Measurements from ENCODE around the gene ECE2.

Gene ECE2

GRCh38 chr3:184296616-184297015 lies 20.8 kb downstream of the ECE2 start:
- no peak overlapping the region for H4K8ac ChIP-seq (ENCODE audit: low read length)
- no peak overlapping the region for H2AK5ac ChIP-seq (ENCODE audit: low read length, severe bottlenecking)
- no peak overlapping the region for H3K4ac ChIP-seq (ENCODE audit: low read depth in 1 of 2, low read length in 2 of 2)
- no peak overlapping the region for H3K27ac ChIP-seq (ENCODE audit: low read length, poor library complexity, severe bottlenecking)
- H3K9ac ChIP-seq (ENCODE audit: low read length): no peak overlapping the region
- no peak overlapping the region for H3K4me2 ChIP-seq (ENCODE audit: low read length, poor library complexity, severe bottlenecking)
- H2BK12ac ChIP-seq (ENCODE audit: low read length in 2 of 2): no peak overlapping the region
- H2AFZ ChIP-seq (ENCODE audit: low read depth, low read length): no peak overlapping the region
- 91% methylated on average over 6 of the region's 7 CpGs for WGBS
- no peak overlapping the region for H3K23ac ChIP-seq (ENCODE audit: low read length in 2 of 2)
- H3K18ac ChIP-seq (ENCODE audit: low read depth in 1 of 2, low read length in 2 of 2): no peak overlapping the region
- H3K9me3 ChIP-seq (ENCODE audit: control insufficient read depth, low read length): no peaks in the 10 kb centered on the region
- peaks cover 8 to 12% of the 10 kb centered on the region in 2 experiments for H3K27me3 ChIP-seq (ENCODE audit: control insufficient read depth in 1 of 2, insufficient read depth in 1 of 2, low read length in 2 of 2)
- no peak overlapping the region for H2BK5ac ChIP-seq (ENCODE audit: low read depth, low read length, poor library complexity, severe bottlenecking)
- no peaks in the 10 kb centered on the region for H3K79me1 ChIP-seq (replicated peaks; ENCODE audit: low read length, poor library complexity, severe bottlenecking)
- peaks cover 4 to 15% of the 10 kb centered on the region in 2 experiments for H3K36me3 ChIP-seq (ENCODE audit: control insufficient read depth in 1 of 2, insufficient read depth in 2 of 2, low read depth in 1 of 2, low read length in 2 of 2)
- H3K4me3 ChIP-seq (ENCODE audit: insufficient read depth in 1 of 2, low read depth in 1 of 2, low read length in 2 of 2): no peak overlapping the region
- H4K91ac ChIP-seq (ENCODE audit: low read length): no peak overlapping the region
- no peak overlapping the region for H2BK15ac ChIP-seq (ENCODE audit: low read depth, poor library complexity, severe bottlenecking)
- peaks cover 2% of the 10 kb centered on the region for H3K4me1 ChIP-seq (ENCODE audit: control insufficient read depth, insufficient read depth, low read depth, low read length)
- no peak overlapping the region for H3K14ac ChIP-seq (ENCODE audit: low read length in 2 of 2)
- no peak for DNase-seq
- H2BK120ac ChIP-seq (ENCODE audit: low read depth, low read length): no peak overlapping the region

- peak within 1 kb of the TSS; percentile 2 to 87 for H3K4ac ChIP-seq (ENCODE audit: low read depth in 1 of 2, low read length in 2 of 2)
- H3K36me3 ChIP-seq (ENCODE audit: control insufficient read depth in 1 of 2, insufficient read depth in 2 of 2, low read depth in 1 of 2, low read length in 2 of 2): peaks cover 25 to 38% of the 10 kb centered on the region in 2 experiments
- peak within 1 kb of the TSS; percentile 82 to 83 for H3K18ac ChIP-seq (ENCODE audit: low read depth in 1 of 2, low read length in 2 of 2)
- H3K79me1 ChIP-seq (replicated peaks; ENCODE audit: low read length, poor library complexity, severe bottlenecking): peaks cover 3% of the 10 kb centered on the region
- H2BK5ac ChIP-seq (ENCODE audit: low read depth, low read length, poor library complexity, severe bottlenecking): peak within 1 kb of the TSS; percentile 39
- no peak within 1 kb of the TSS for H2BK120ac ChIP-seq (ENCODE audit: low read depth, low read length)
- peaks cover 0 to 3% of the 10 kb centered on the region in 2 experiments for H3K27me3 ChIP-seq (ENCODE audit: control insufficient read depth in 1 of 2, insufficient read depth in 1 of 2, low read length in 2 of 2)
- H3K9ac ChIP-seq (ENCODE audit: low read length): peak within 1 kb of the TSS; percentile 97
- peak within 1 kb of the TSS; percentile 86 for H4K8ac ChIP-seq (ENCODE audit: low read length)
- H3K14ac ChIP-seq (ENCODE audit: low read length in 2 of 2): peak within 1 kb of the TSS in 1 of 2 experiments; percentile 82
- peak within 1 kb of the TSS in 1 of 2 experiments; percentile 15 for H2BK12ac ChIP-seq (ENCODE audit: low read length in 2 of 2)
- H3K4me2 ChIP-seq (ENCODE audit: low read length, poor library complexity, severe bottlenecking): peak within 1 kb of the TSS; percentile 76
- under 1% methylated on average over 60 of the region's 78 CpGs for WGBS
- peak; percentile 96 for DNase-seq
- H3K23ac ChIP-seq (ENCODE audit: low read length in 2 of 2): peak within 1 kb of the TSS in 1 of 2 experiments; percentile 47
- peak within 1 kb of the TSS; percentile 73 for H2BK15ac ChIP-seq (ENCODE audit: low read depth, poor library complexity, severe bottlenecking)
- peak within 1 kb of the TSS; percentile 91 to 96 for H3K4me3 ChIP-seq (ENCODE audit: insufficient read depth in 1 of 2, low read depth in 1 of 2, low read length in 2 of 2)
- peak within 1 kb of the TSS; percentile 76 for H2AFZ ChIP-seq (ENCODE audit: low read depth, low read length)
- H3K9me3 ChIP-seq (ENCODE audit: control insufficient read depth, low read length): no peaks in the 10 kb centered on the region
- peak within 1 kb of the TSS; percentile 26 for H2AK5ac ChIP-seq (ENCODE audit: low read length, severe bottlenecking)
- peaks cover 3% of the 10 kb centered on the region for H3K4me1 ChIP-seq (ENCODE audit: control insufficient read depth, insufficient read depth, low read depth, low read length)
- H3K27ac ChIP-seq (ENCODE audit: low read length, poor library complexity, severe bottlenecking): peak within 1 kb of the TSS; percentile 75
- peak within 1 kb of the TSS; percentile 76 for H4K91ac ChIP-seq (ENCODE audit: low read length)
These were observed 23.1 kb downstream of the ECE2 start, which contains the start of gene PSMD2 for GRCh38 chr3:184298759-184299487. PSMD2 (plus strand) TSS chr3:184299241; CDS start chr3:184299267, 26 bp downstream.

- peaks cover 3% of the 10 kb centered on the region for H3K79me1 ChIP-seq (replicated peaks; ENCODE audit: low read length, poor library complexity, severe bottlenecking)
- no peak overlapping the region for H2BK120ac ChIP-seq (ENCODE audit: low read depth, low read length)
- H3K9ac ChIP-seq (ENCODE audit: low read length): peak overlapping the region; percentile 97
- H2BK12ac ChIP-seq (ENCODE audit: low read length in 2 of 2): peak overlapping the region in 1 of 2 experiments; percentile 15
- peak overlapping the region in 1 of 2 experiments; percentile 82 for H3K14ac ChIP-seq (ENCODE audit: low read length in 2 of 2)
- H3K23ac ChIP-seq (ENCODE audit: low read length in 2 of 2): peak overlapping the region in 1 of 2 experiments; percentile 47
- H2AK5ac ChIP-seq (ENCODE audit: low read length, severe bottlenecking): peak overlapping the region; percentile 26
- H2BK15ac ChIP-seq (ENCODE audit: low read depth, poor library complexity, severe bottlenecking): peak overlapping the region; percentile 73
- peak overlapping the region; percentile 73 to 82 for H3K18ac ChIP-seq (ENCODE audit: low read depth in 1 of 2, low read length in 2 of 2)
- H3K4me3 ChIP-seq (ENCODE audit: insufficient read depth in 1 of 2, low read depth in 1 of 2, low read length in 2 of 2): peak overlapping the region; percentile 91 to 96
- H2AFZ ChIP-seq (ENCODE audit: low read depth, low read length): peak overlapping the region; percentile 76
- WGBS: 17% methylated on average over 26 of the region's 29 CpGs
- H3K36me3 ChIP-seq (ENCODE audit: control insufficient read depth in 1 of 2, insufficient read depth in 2 of 2, low read depth in 1 of 2, low read length in 2 of 2): peaks cover 32 to 46% of the 10 kb centered on the region in 2 experiments
- H2BK5ac ChIP-seq (ENCODE audit: low read depth, low read length, poor library complexity, severe bottlenecking): peak overlapping the region; percentile 39
- H3K4me2 ChIP-seq (ENCODE audit: low read length, poor library complexity, severe bottlenecking): peak overlapping the region; percentile 76
- no peaks in the 10 kb centered on the region for H3K9me3 ChIP-seq (ENCODE audit: control insufficient read depth, low read length)
- peak overlapping the region; percentile 75 for H3K27ac ChIP-seq (ENCODE audit: low read length, poor library complexity, severe bottlenecking)
- H4K8ac ChIP-seq (ENCODE audit: low read length): peak overlapping the region; percentile 53
- H3K27me3 ChIP-seq (ENCODE audit: control insufficient read depth in 1 of 2, insufficient read depth in 1 of 2, low read length in 2 of 2): peaks cover 0 to 2% of the 10 kb centered on the region in 2 experiments
- H3K4ac ChIP-seq (ENCODE audit: low read depth in 1 of 2, low read length in 2 of 2): peak overlapping the region in 1 of 2 experiments; percentile 87
- H3K4me1 ChIP-seq (ENCODE audit: control insufficient read depth, insufficient read depth, low read depth, low read length): peaks cover 3% of the 10 kb centered on the region
- peak; percentile 79 for DNase-seq
- H4K91ac ChIP-seq (ENCODE audit: low read length): peak overlapping the region; percentile 76
These were observed 23.9 kb downstream of the ECE2 start for GRCh38 chr3:184299488-184300377.
